Tibial artery (tissue), 4 donors: ENCODE data around the gene NLK.

Experiments used
- DNase-seq, 2 donors: peaks; one replicate each; pipeline ENCODE4 v3.0.0-alpha.2; 2019
- H3K27ac ChIP-seq, 2 donors: fragments of 200-600 bp; sonication (generic) in 1 of 2; 1 replicate in 1 of 2; 2 replicates in 1 of 2; pipeline ENCODE4 v1.5.1; 2018 to 2019; ENCODE audit warnings: mild to moderate bottlenecking in 1 of 2
- H3K27me3 ChIP-seq, 2 donors: fragments of 200-600 bp; sonication (generic) in 1 of 2; one replicate each; pipeline versions ENCODE4 v1.5.1 to v1.6.0; 2016 to 2019
- H3K36me3 ChIP-seq, 3 donors: fragments of 200-600 bp; sonication (generic) in 2 of 3; one replicate each; pipeline ENCODE4 v1.5.1; 2016 to 2019; ENCODE audit warnings: mild to moderate bottlenecking in 2 of 3
- H3K4me1 ChIP-seq, 4 donors: fragments of 200-600 bp; sonication (generic) in 2 of 4; 1 replicate in 3 of 4; 2 replicates in 1 of 4; pipeline ENCODE4 v1.5.1; 2016 to 2019
- H3K4me3 ChIP-seq, 2 donors: fragments of 200-600 bp; sonication (generic) in 1 of 2; 1 replicate in 1 of 2; 2 replicates in 1 of 2; pipeline ENCODE4 v1.5.1; 2018 to 2019; ENCODE audit warnings: mild to moderate bottlenecking in 2 of 2
- H3K9me3 ChIP-seq, 3 donors: fragments of 200-600 bp; sonication (generic) in 1 of 3; one replicate each; pipeline ENCODE4 v1.5.1; 2016 to 2019
- CTCF ChIP-seq, 2 experiments: fragments of 200-600 bp in 1 of 2; fragments of 450-650 bp in 1 of 2; IDR thresholded peaks; one replicate each; pipeline ENCODE4 v1.5.1; 2017 to 2019; ENCODE audit warnings: antibody characterized with exemption in 2 of 2, mild to moderate bottlenecking in 1 of 2, moderate library complexity in 1 of 2
- intact Hi-C: fragments of 100-400 bp; cut with DNase I; formaldehyde crosslinking; loops from one replicate; pipeline ENCODE4 v1.15.0; 2023; ENCODE audit warnings: low total_unique reads

Gene NLK

GRCh38 chr17:28166478-28166877, 124.0 kb downstream of the NLK start:
- intact Hi-C loops: no loop called here
- H3K4me1 ChIP-seq: peaks cover 0 to 6% (median 0%) of the 10 kb centered on the region in 4 donors

GRCh38 chr17:28169621-28170349, 127.3 kb downstream of the NLK start:
- no peak for DNase-seq
- no peak for TF ChIP-seq CTCF (IDR thresholded peaks at IDR 0.05)
- intact Hi-C loops: no loop called here
- Histone ChIP-seq H3K4me1 (peaks cover 0 to 6% (median 0%) of the 10 kb centered on the region in 4 donors), H3K27ac (no peak overlapping the region), H3K9me3 (no peaks in the 10 kb centered on the region), H3K27me3 (no peaks in the 10 kb centered on the region), H3K36me3 (peaks cover 5 to 28% (median 26%) of the 10 kb centered on the region in 3 donors), H3K4me3 (no peak overlapping the region)

More at GRCh38 chr17:28166478-28166877, 124.0 kb downstream of the NLK start:
- Histone ChIP-seq H3K9me3 (no peaks in the 10 kb centered on the region), H3K4me3 (no peak overlapping the region), H3K27ac (no peak overlapping the region), H3K36me3 (peaks cover 0 to 12% (median 11%) of the 10 kb centered on the region in 3 donors), H3K27me3 (no peaks in the 10 kb centered on the region)
- no peak for DNase-seq
- no peak for TF ChIP-seq CTCF (IDR thresholded peaks at IDR 0.05)

GRCh38 chr17:28170771-28171170, 128.3 kb downstream of the NLK start:
- H3K27ac ChIP-seq: no peak overlapping the region

GRCh38 chr17:28173031-28173561, 130.6 kb downstream of the NLK start:
- Histone ChIP-seq H3K9me3 (no peaks in the 10 kb centered on the region), H3K27me3 (no peaks in the 10 kb centered on the region), H3K36me3 (peaks cover 5 to 38% (median 27%) of the 10 kb centered on the region in 3 donors), H3K27ac (no peak overlapping the region), H3K4me3 (no peak overlapping the region), H3K4me1 (no peaks in the 10 kb centered on the region)
- DNase-seq: no peak
- intact Hi-C loops: no loop called here
- no peak for TF ChIP-seq CTCF (IDR thresholded peaks at IDR 0.05)

More at GRCh38 chr17:28170771-28171170, 128.3 kb downstream of the NLK start:
- Histone ChIP-seq H3K9me3 (no peaks in the 10 kb centered on the region), H3K4me1 (peaks cover 0 to 6% (median 0%) of the 10 kb centered on the region in 4 donors), H3K27me3 (no peaks in the 10 kb centered on the region), H3K36me3 (peaks cover 5 to 30% (median 28%) of the 10 kb centered on the region in 3 donors), H3K4me3 (no peak overlapping the region)
- intact Hi-C loops: no loop called here
- no peak for DNase-seq
- TF ChIP-seq CTCF (IDR thresholded peaks at IDR 0.05): no peak

- peaks cover 5 to 31% (median 23%) of the 10 kb centered on the region in 3 donors for H3K36me3 ChIP-seq
- DNase-seq: no peak
- H3K27ac ChIP-seq: no peak overlapping the region
- no peak for TF ChIP-seq CTCF (IDR thresholded peaks at IDR 0.05)
- H3K4me3 ChIP-seq: no peak overlapping the region
- intact Hi-C loops: no loop called here
- H3K9me3 ChIP-seq: no peaks in the 10 kb centered on the region
- no peaks in the 10 kb centered on the region for H3K27me3 ChIP-seq
- no peaks in the 10 kb centered on the region for H3K4me1 ChIP-seq
Measured at GRCh38 chr17:28173801-28174200, 131.3 kb downstream of the NLK start.
